NCI-H1930 (cell line): ENCODE data around the gene MBD6.

ENCODE experiments used
- DNase-seq, 2 experiments: peaks; one replicate each; lab custom pipeline; 2025; lab: John Stamatoyannopoulos, UW

MBD6 gene

GRCh38 chr12:57528176-57528575 lies 5.6 kb downstream of the MBD6 start:
- no peak for DNase-seq

DNA sequence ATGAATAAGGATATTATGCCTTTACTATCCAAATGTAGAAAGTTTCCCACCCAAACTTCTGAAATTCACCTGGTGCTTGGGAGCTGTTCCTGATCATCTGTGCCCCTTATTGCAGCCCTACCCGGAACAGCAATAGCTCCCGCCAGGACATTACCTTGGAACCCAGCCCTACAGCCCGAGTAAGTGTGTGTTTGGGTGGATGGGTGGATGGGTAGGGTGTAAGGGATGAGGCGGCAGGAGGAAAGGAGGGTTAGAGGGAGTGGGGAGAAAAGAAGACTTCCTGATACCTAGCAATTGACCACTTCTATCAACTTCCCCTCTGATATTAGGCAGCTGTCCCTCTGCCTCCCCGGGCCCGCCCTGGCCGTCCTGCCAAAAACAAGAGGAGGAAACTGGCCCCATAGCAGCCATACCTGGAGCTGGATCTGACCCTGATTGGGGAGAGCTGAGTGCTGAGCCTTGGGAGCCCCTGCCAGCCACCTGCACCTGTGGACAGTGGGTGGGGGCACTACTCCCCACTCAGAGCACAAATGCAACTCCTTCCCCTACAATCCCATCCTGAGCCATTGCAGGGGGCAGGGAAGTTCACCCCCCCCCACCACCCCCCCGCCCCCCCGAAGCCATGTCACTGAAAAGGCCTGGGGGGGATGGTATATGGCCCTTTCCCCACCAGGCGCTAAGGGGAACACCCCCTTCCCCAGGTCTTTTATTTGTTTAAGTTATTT lies 6.4 kb downstream of the MBD6 start:
- DNase-seq, result no peak

GRCh38 chr12:57529831-57530230 lies 7.2 kb downstream of the MBD6 start:
- DNase-seq, result no peak

DNA sequence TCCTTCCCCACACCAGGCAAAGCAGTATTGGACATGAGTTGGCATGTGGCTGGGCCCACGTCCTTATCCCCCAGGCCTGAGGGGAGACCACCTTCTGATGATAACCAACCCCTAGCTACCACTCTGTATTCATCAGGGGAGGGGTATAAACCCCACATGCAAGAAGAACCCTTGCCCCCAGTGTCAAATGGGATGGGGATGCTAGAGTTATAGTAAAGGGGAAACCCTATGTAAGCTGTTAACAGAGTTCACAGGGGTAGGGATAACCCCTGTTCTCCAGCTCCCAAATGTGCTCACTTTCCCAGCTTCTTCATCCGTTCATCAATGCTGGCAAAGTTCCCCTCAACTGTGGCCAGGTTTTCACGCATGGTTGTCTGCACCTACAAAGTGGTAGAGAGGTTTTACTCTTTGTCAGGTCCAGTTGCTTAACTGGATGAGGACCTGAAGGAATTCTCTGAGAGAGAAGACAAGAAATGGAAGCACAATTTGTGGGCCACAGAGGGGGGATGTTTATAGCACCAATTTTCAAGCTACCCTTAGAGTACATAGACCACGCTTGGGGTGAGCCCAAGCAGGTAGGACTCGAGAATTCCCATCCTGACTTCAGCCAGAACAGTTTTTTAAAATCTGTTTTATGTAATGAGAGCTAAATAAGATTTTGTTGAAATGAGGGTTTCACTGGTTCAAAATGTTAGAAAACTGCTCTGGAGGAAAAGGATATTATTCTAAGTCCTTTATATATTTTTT lies 7.9 kb downstream of the MBD6 start:
- no peak for DNase-seq

GRCh38 chr12:57531836-57532235 lies 9.2 kb downstream of the MBD6 start:
- no peak for DNase-seq

GRCh38 chr12:57533108-57533507 lies 10.5 kb downstream of the MBD6 start:
- DNase-seq, result no peak

DNA sequence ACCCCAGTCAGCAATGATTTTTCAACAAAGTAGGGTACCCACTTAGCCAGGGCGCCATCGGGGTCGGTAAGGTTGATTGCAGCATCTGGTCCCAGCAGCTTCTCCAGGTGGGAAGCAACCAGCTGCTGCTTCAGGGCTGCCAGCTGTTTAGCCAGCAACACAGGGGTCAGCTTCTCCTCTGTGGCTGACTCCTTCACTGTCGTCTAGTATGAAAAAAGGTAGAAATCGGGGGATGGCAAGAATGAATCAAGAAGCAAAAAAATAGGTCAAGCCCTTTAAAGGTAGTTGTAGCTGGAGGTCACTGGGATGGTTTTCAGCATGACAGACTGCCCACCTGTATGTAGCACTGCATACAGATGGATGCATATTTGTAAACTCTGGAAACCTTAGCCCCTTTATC lies 11.6 kb downstream of the MBD6 start:
- DNase-seq, result no peak

DNA sequence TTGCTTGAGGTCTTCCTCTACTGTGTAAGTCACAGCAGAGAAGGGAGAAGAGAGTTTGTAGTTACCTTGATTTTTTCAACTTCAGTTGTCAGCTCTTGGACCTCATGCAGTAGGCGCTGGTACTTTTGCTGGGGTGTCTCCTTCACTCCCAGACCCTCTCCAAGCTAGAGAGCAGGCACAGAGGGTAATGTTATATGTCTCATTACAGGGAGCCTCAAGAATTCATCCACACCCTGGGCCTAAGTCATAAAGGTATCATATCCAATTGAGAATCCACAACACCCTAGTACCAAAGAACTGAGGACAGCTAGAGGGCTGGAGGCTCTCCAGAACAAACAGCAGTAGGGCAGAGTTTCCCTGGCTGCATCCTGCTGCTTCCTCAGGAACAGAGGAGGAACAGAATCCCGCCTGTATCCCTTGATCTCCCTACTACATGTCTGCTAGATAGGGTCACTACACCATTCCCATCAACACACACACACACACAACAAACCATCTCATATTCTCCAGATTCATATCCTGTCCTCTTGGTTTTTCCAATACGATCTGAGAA lies 12.4 kb downstream of the MBD6 start:
- DNase-seq, result no peak

DNA sequence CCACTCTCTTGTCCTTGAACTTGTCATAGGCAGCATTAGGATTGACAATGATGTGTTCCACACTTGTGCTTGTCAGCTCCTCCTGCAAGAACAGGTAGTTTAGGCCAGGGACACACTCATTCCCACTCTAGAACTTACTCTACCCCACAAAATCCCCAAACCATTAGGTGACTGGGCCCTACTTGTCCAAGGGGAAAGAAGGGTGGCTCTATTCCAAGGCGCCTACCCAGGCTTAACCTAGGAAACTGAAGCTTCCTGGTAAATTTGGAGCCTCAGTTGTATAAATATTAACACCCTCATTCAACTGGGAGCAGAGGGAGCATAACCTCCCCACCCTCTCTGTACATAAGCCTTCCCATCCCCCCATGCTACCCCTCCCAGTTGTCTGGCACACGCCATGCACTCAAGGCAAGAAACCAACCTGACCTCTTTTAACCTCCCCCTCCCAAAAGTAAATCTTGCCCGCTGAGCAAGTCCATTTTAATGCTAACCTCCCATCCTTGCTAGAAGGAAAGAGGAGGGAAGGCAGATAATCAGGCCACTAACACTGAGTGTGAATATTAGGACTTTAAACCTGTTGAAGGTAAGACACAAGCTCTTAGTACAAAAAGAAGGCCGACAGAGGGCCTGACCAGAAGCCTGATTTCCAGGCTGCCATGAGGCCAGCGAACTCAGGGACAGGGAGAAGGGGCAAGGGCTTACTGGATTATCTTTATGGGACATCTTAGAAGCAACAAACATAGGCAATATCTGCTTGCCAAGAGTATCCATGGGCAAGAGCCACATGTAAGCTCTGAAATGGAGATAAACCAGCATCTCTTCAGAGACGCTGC lies 13.4 kb downstream of the MBD6 start:
- no peak for DNase-seq

- no peak for DNase-seq
Observed at GRCh38 chr12:57536597-57536942, 13.9 kb downstream of the MBD6 start.

- no peak for DNase-seq
Observed at GRCh38 chr12:57539134-57539768, 16.6 kb downstream of the MBD6 start.

DNA sequence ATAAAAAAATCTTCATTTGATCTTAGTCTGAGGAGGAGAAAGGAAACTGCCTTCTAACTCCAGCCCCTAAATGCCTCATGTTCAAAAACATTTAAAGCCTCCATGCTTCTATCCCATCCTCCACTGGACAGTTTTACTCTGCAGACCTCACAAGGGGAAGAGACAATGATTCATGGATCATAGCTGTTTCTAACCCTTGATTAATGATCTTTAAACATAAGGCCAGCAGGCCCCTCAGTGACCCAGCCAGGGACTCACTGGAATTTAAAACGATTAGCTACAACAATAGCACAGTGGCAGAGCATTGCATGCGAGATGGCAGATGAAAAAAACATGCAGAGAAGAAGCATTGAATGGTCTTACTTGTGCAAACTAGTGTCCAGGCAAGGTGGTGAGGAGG lies 18.4 kb downstream of the MBD6 start:
- no peak for DNase-seq

GRCh38 chr12:57541717-57542116 lies 19.1 kb downstream of the MBD6 start:
- DNase-seq, result no peak

- no peak for DNase-seq
Observed at GRCh38 chr12:57543581-57543980, 21.0 kb downstream of the MBD6 start.

DNA sequence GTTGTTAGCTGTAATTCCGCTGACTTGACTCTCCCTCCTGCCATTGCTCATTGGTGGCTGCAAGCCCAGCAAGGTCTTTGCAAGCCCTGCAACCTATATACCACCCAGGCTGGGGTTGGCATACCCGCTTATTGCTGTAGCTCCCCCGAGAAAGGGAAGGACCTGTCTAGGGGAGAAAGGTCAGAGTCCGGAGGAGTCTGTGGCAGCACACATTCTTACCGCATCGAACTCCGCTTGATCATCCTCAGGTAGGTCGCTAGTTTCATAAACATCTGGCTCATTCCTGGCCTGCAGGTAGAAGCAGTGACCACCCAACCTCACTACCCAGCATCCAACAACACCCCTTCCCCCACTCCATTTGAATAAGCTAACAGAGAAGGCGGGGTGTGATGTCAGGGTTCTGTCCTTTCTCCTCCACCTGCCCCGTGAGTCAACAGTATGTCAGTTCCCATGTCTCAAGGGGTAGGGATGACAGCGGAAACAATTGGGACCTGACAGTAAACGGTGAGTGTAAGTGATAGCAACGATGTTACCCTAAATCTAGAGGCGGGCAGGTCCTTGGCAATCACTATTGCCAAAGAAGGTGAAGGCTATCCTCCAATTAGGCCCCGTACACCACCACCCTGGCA lies 23.3 kb downstream of the MBD6 start:
- no peak for DNase-seq

DNA sequence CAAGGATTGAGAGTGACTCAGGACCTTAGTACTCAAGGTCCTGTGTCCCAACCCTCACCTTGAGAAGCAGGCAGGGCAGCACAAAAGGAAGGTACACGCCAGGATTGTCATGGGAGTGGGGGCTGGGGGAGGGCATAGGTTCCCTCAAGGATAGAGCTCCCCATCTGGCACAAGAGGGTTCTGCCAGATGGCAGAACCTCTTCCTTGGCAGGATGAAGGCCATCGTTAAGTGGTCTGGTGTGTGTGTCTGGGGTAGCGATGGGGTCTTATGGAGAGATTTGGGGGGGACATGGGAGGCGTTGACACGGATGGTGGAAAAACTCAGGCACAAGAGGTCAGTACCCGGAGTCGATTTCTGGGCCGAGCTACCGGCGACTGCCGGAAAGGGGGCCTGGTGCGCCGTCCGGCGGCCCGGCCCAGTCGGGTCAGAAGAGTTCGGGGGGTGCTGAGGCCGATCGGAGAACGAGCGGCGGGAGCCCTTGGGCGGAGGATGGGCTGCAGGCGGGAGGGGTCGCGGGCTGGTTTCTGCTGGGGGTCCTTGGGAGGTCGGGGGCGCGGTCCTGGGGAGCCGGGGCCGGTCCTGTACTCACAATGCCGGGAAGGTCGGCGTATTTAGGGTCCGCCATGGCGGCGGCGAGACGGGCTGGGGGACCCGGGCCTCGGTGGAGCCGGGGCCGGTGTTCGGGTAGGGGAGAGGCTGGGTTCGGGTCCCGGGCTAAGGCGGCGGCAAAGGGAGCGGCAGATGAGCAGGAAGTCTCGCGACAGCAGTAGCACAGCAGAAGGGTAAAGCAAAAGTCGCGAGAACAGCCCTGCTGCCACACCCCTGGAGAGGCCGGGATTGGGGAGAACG lies 24.0 kb downstream of the MBD6 start, which contains the start of gene DCTN2:
DCTN2 (minus strand) TSS at position 755 of the 850 bp plus-strand sequence; CDS start at position 626, 129 bp downstream.
- DNase-seq, result peak; percentile 96

DNA sequence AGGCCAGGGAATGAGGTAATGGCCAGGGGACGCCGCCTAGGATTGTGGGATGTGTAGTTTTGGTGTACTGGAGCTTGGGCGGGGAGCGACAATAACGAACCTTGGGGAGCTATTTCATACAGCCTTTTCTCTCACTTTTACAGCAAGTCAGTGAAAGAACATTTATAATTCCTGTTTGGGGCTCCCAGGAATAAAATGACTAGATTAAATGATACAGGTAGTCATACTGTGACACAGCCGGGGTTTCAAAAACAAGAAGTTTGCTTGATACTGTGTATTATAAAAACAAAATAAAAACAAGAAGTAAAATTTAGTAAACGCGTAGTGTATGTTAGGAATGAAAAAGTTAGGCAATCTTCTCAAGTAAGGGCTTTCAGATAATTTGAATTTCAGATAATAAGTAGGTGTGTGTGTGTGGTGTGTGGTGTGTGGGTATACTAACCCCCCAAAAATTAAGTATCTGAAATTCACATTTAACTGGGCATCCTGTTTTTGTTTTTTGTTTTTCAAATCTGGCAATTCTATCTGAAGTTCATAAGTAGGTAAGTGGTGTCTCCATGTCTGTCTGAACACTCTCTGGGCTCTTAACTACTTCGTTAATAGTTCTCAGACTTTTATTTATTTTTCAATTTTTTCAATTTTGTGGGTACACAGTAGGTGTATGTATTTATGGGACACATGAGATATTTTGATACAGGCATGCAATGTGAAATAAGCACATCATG lies 24.8 kb downstream of the MBD6 start:
- DNase-seq, result no peak

DNA sequence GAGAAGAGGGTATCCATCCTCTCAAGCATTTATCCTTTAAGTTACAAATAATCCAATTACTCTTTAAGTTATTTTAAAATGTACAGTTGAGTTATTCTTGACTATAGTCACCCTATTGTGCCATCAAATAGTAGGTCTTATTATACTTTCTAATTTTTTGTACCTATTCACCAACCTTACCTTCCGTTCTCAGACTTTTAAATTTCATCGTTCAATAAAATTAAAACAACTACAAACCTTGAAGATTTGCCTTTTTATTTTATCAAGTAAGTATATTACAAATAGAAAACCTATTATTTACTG lies 25.3 kb downstream of the MBD6 start:
- DNase-seq, result no peak

- no peak for DNase-seq
Observed at GRCh38 chr12:57548488-57548887, 25.9 kb downstream of the MBD6 start.
